ENCODE data around the gene FOXRED1.

GRCh38 chr11:126310992-126311310 is 42.0 kb downstream of the FOXRED1 start:
- TF ChIP-seq CTCF (conservative IDR thresholded peaks at IDR 0.05) (no peak), ZFX (IDR thresholded peaks at IDR 0.05) (no peak)
